Mesothelial cell of epicardium (in vitro differentiated cells): ENCODE results near the gene TFF3. TPM values are rescaled to one million over a fixed set of nuclear protein-coding genes. Genes with fewer than 3 reads are reported as not detected.
"Not testable (repeated sequence)": the region's sequence is repeated elsewhere in the genome, so short reads cannot be mapped to it uniquely, and the experiment has no call there.

Source experiments
- DNase-seq, 2 experiments: peaks; one replicate each; pipeline ENCODE4 v3.0.0; 2021; ENCODE audit warnings: low spot score in 2 of 2; ENCODE audit not compliant: unreplicated experiment in 2 of 2
- H3K27ac Mint-ChIP-seq: 2 replicates; pipeline ENCODE4 v1.8.0; 2021; ENCODE audit warnings: mixed read lengths
- H3K27me3 Mint-ChIP-seq: 2 replicates; pipeline ENCODE4 v1.8.0; 2021; ENCODE audit warnings: low read depth, mixed read lengths
- H3K36me3 Mint-ChIP-seq: 2 replicates; pipeline ENCODE4 v1.8.0; 2021; ENCODE audit warnings: mixed read lengths
- H3K4me1 Mint-ChIP-seq: 2 replicates; pipeline ENCODE4 v1.8.0; 2021; ENCODE audit warnings: mixed read lengths
- H3K4me3 Mint-ChIP-seq: 2 replicates; pipeline ENCODE4 v1.8.0; 2021; ENCODE audit warnings: mild to moderate bottlenecking, moderate library complexity, mixed read lengths
- H3K9me3 Mint-ChIP-seq: 2 replicates; pipeline ENCODE4 v1.8.0; 2021; ENCODE audit warnings: mixed read lengths
- CTCF ChIP-seq: fragments of 200-600 bp; sonication (generic); IDR thresholded peaks from one replicate; pipeline ENCODE4 v1.5.0; 2021; ENCODE audit warnings: antibody characterized with exemption; ENCODE audit not compliant: unreplicated experiment
- total RNA-seq: library from RNA; stranded (reverse); gene quantifications from 3 replicates; pipeline ENCODE4 v1.2.1, GENCODE V29; 2021

TFF3 gene
- total RNA-seq, 1 donor from 2014 or later = not detected

- no peak for DNase-seq
- Mint-ChIP-seq H3K27ac (no peak overlapping the region), H3K27me3 (peaks cover 35% of the 10 kb centered on the region)
Observed at GRCh38 chr21:42293649-42294272, 21.4 kb downstream of the TFF3 start.

GRCh38 chr21:42292563-42293142 lies 22.6 kb downstream of the TFF3 start:
- DNase-seq, H3K9me3 Mint-ChIP-seq, H3K4me3 Mint-ChIP-seq, H3K36me3 Mint-ChIP-seq, H3K27ac Mint-ChIP-seq, H3K4me1 Mint-ChIP-seq: not testable (repeated sequence)
- peaks cover 28% of the 10 kb centered on the region for H3K27me3 Mint-ChIP-seq

More at GRCh38 chr21:42293649-42294272, 21.4 kb downstream of the TFF3 start:
- peaks cover 1% of the 10 kb centered on the region for H3K36me3 Mint-ChIP-seq
- TF ChIP-seq CTCF = no peak
- H3K9me3 Mint-ChIP-seq = peaks cover 6% of the 10 kb centered on the region
- no peak overlapping the region for H3K4me3 Mint-ChIP-seq
- peaks cover 9% of the 10 kb centered on the region for H3K4me1 Mint-ChIP-seq

- no peak for DNase-seq
- H3K27me3 Mint-ChIP-seq = peaks cover 27% of the 10 kb centered on the region
- peaks cover 1% of the 10 kb centered on the region for H3K36me3 Mint-ChIP-seq
- H3K9me3 Mint-ChIP-seq = peaks cover 6% of the 10 kb centered on the region
- H3K27ac Mint-ChIP-seq = no peak overlapping the region
- no peak for TF ChIP-seq CTCF
- H3K4me1 Mint-ChIP-seq = peaks cover 9% of the 10 kb centered on the region
- no peak overlapping the region for H3K4me3 Mint-ChIP-seq
Observed at GRCh38 chr21:42291751-42292562, 23.3 kb downstream of the TFF3 start.

GRCh38 chr21:42291003-42291750 lies 24.0 kb downstream of the TFF3 start:
- TF ChIP-seq CTCF = no peak
- H3K4me3 Mint-ChIP-seq = no peak overlapping the region
- no peak for DNase-seq
- H3K27me3 Mint-ChIP-seq = peaks cover 27% of the 10 kb centered on the region
- no peak overlapping the region for H3K27ac Mint-ChIP-seq
- H3K9me3 Mint-ChIP-seq = peaks cover 6% of the 10 kb centered on the region
- H3K4me1 Mint-ChIP-seq = peaks cover 9% of the 10 kb centered on the region
- peaks cover 1% of the 10 kb centered on the region for H3K36me3 Mint-ChIP-seq

GRCh38 chr21:42290505-42290904 lies 24.7 kb downstream of the TFF3 start:
- no peak overlapping the region for H3K27ac Mint-ChIP-seq
- H3K9me3 Mint-ChIP-seq = peaks cover 6% of the 10 kb centered on the region
- DNase-seq = no peak
- H3K36me3 Mint-ChIP-seq = peaks cover 1% of the 10 kb centered on the region
- peaks cover 27% of the 10 kb centered on the region for H3K27me3 Mint-ChIP-seq
- H3K4me1 Mint-ChIP-seq = peaks cover 8% of the 10 kb centered on the region
- no peak for TF ChIP-seq CTCF
- no peak overlapping the region for H3K4me3 Mint-ChIP-seq
